GM23338 (cell line): ENCODE data around the gene SAMD11. TPM values are rescaled to one million over a fixed set of nuclear protein-coding genes. Genes with fewer than 3 reads are reported as not detected.

Source experiments
- ATAC-seq: fragments of 200-7000 bp; cut with Tn5 transposase; 3 replicates; pipeline ENCODE4 v1.9.1; 2020
- DNase-seq: peaks from one replicate; pipeline ENCODE4 v3.0.0-alpha.2; 2015; ENCODE audit warnings: low spot score
- H2AFZ ChIP-seq: fragments of 200-600 bp; sonication (generic); 2 replicates; pipeline ENCODE4 v1.8.0; 2016; ENCODE audit warnings: antibody characterized with exemption, mild to moderate bottlenecking, moderate library complexity
- H3F3A ChIP-seq: fragments of 200-600 bp; sonication (generic); replicated peaks from 2 replicates; pipeline ENCODE4 v1.8.0; 2017; ENCODE audit warnings: antibody characterized with exemption, mixed run types, low read depth
- H3K27ac ChIP-seq: fragments of 200-600 bp; sonication (generic); 2 replicates; pipeline ENCODE4 v1.6.1; 2016; ENCODE audit warnings: low read depth
- H3K27me3 ChIP-seq: fragments of 200-600 bp; sonication (generic); 2 replicates; pipeline ENCODE4 v1.8.0; 2016; ENCODE audit warnings: mild to moderate bottlenecking, mixed run types, moderate library complexity; ENCODE audit not compliant: insufficient read depth
- H3K36me3 ChIP-seq: fragments of 200-600 bp; sonication (generic); 2 replicates; pipeline ENCODE4 v1.8.0; 2016; ENCODE audit warnings: mild to moderate bottlenecking; ENCODE audit not compliant: insufficient read depth
- H3K4me1 ChIP-seq: fragments of 200-600 bp; sonication (generic); 2 replicates; pipeline ENCODE4 v1.8.0; 2016; ENCODE audit warnings: mild to moderate bottlenecking, moderate library complexity; ENCODE audit not compliant: insufficient read depth
- H3K4me2 ChIP-seq: fragments of 200-600 bp; sonication (generic); 2 replicates; pipeline ENCODE4 v1.7.1; 2017; ENCODE audit warnings: mixed run types
- H3K4me3 ChIP-seq: fragments of 200-600 bp; sonication (generic); 2 replicates; pipeline ENCODE4 v1.6.1; 2016; ENCODE audit warnings: mixed run types
- H3K79me2 ChIP-seq: fragments of 200-600 bp; sonication (generic); replicated peaks from 2 replicates; pipeline ENCODE4 v1.8.0; 2017; ENCODE audit warnings: mild to moderate bottlenecking; ENCODE audit not compliant: insufficient read depth
- H3K9me2 ChIP-seq: fragments of 200-600 bp; sonication (generic); 2 replicates; pipeline ENCODE4 v1.8.0; 2017; ENCODE audit not compliant: insufficient read depth
- H4K20me1 ChIP-seq: fragments of 200-600 bp; sonication (generic); replicated peaks from 2 replicates; pipeline ENCODE4 v1.8.0; 2017; ENCODE audit warnings: mild to moderate bottlenecking; ENCODE audit not compliant: insufficient read depth
- H3K27ac Mint-ChIP-seq: 2 replicates; pipeline ENCODE4 v1.8.0; 2020; ENCODE audit warnings: inconsistent platforms, mild to moderate bottlenecking, moderate library complexity, mixed read lengths
- H3K27me3 Mint-ChIP-seq: 3 replicates; pipeline ENCODE4 v1.8.0; 2022; ENCODE audit warnings: low read depth, mild to moderate bottlenecking, moderate library complexity, mixed read lengths, inconsistent platforms; ENCODE audit not compliant: insufficient read depth, poor library complexity
- H3K36me3 Mint-ChIP-seq: 3 replicates; pipeline ENCODE4 v1.8.0; 2021; ENCODE audit warnings: low read depth, mild to moderate bottlenecking, inconsistent platforms, moderate library complexity, mixed read lengths
- H3K4me1 Mint-ChIP-seq: 3 replicates; pipeline ENCODE4 v1.8.0; 2020; ENCODE audit warnings: mild to moderate bottlenecking, inconsistent platforms, mixed read lengths
- H3K4me3 Mint-ChIP-seq: 3 replicates; pipeline ENCODE4 v1.8.0; 2021; ENCODE audit warnings: moderate library complexity, mild to moderate bottlenecking, inconsistent platforms, mixed read lengths
- H3K9me3 Mint-ChIP-seq: 3 replicates; pipeline ENCODE4 v1.8.0; 2020; ENCODE audit warnings: moderate library complexity, mild to moderate bottlenecking, inconsistent platforms, mixed read lengths
- CREB1 ChIP-seq: fragments of 250-450 bp; sonication (Bioruptor Pico); IDR thresholded peaks from 2 replicates; pipeline ENCODE4 v1.5.0; 2020; ENCODE audit warnings: low read depth, mild to moderate bottlenecking, moderate library complexity
- EZH2 ChIP-seq: fragments of 200-600 bp; sonication (generic); IDR thresholded peaks from one replicate; pipeline ENCODE4 v1.8.0; 2017; ENCODE audit warnings: antibody characterized with exemption, mild to moderate bottlenecking, low read depth; ENCODE audit not compliant: unreplicated experiment
- EZH2phosphoT487 ChIP-seq: fragments of 200-600 bp; sonication (generic); IDR thresholded peaks from one replicate; pipeline ENCODE4 v1.8.1; 2018; ENCODE audit warnings: antibody characterized with exemption; ENCODE audit not compliant: unreplicated experiment
- JUNB ChIP-seq: IDR thresholded peaks from one replicate; pipeline ENCODE4 v1.6.1; 2016; ENCODE audit warnings: antibody characterized with exemption; ENCODE audit not compliant: unreplicated experiment
- NANOG ChIP-seq: IDR thresholded peaks from 2 replicates; pipeline ENCODE4 v1.6.1; 2016; ENCODE audit warnings: antibody characterized with exemption, borderline replicate concordance
- POLR2AphosphoS5 ChIP-seq: IDR thresholded peaks from 2 replicates; pipeline ENCODE4 v1.6.1; 2016; ENCODE audit warnings: antibody characterized with exemption, low read depth
- STAT1 ChIP-seq: IDR thresholded peaks from one replicate; pipeline ENCODE4 v1.6.1; 2016; ENCODE audit warnings: antibody characterized with exemption; ENCODE audit not compliant: unreplicated experiment
- ZNF114 ChIP-seq: fragments of 250-450 bp; sonication (Bioruptor Pico); IDR thresholded peaks from 2 replicates; pipeline ENCODE4 v1.5.0; 2020; ENCODE audit warnings: mild to moderate bottlenecking, moderate library complexity
- ZNF331 ChIP-seq: fragments of 250-450 bp; sonication (Bioruptor Pico); IDR thresholded peaks from 2 replicates; pipeline ENCODE4 v1.5.0; 2020; ENCODE audit warnings: low read depth, mild to moderate bottlenecking, moderate library complexity
- polyA plus RNA-seq: library from polyadenylated mRNA; unstranded; fragments of >200 nt; fragmentation: Nextera tagmentation; extraction: Ambion mirVana; gene quantifications from 2 replicates; pipeline ENCODE4 v1.2.1, GENCODE V29; 2016
- total RNA-seq: library from RNA; depleted of rRNA; stranded (reverse); fragments of >200 nt; shearing (Covaris generic); gene quantifications from 2 replicates; pipeline ENCODE4 v1.2.3, GENCODE V29; 2014
- TF ChIP-seq, protein P1 (sequence below): fragments of 250-450 bp; sonication (Bioruptor Pico); IDR thresholded peaks from 2 replicates; pipeline ENCODE4 v1.5.0; 2020; ENCODE audit warnings: mild to moderate bottlenecking, moderate library complexity
- TF ChIP-seq, protein P2 (sequence below): IDR thresholded peaks from 2 replicates; pipeline ENCODE4 v1.6.1; 2016; ENCODE audit warnings: antibody characterized with exemption
- TF ChIP-seq, protein P3 (sequence below): IDR thresholded peaks from one replicate; pipeline ENCODE4 v1.6.1; 2018; ENCODE audit warnings: antibody characterized with exemption; ENCODE audit not compliant: unreplicated experiment
- TF ChIP-seq, protein P4 (sequence below), 2 experiments: fragments of 200-600 bp in 1 of 2; sonication (generic) in 1 of 2; conservative IDR thresholded peaks; 2 replicates each; pipeline versions ENCODE4 v1.5.1 to v1.6.1; 2016 to 2017; ENCODE audit warnings: antibody characterized with exemption in 2 of 2, low read depth in 2 of 2, mild to moderate bottlenecking in 2 of 2, moderate library complexity in 1 of 2

The SAMD11 gene
- total and polyA plus RNA-seq, 2 experiments from 2014 or later: 0.14 to 0.40 TPM

DNA sequence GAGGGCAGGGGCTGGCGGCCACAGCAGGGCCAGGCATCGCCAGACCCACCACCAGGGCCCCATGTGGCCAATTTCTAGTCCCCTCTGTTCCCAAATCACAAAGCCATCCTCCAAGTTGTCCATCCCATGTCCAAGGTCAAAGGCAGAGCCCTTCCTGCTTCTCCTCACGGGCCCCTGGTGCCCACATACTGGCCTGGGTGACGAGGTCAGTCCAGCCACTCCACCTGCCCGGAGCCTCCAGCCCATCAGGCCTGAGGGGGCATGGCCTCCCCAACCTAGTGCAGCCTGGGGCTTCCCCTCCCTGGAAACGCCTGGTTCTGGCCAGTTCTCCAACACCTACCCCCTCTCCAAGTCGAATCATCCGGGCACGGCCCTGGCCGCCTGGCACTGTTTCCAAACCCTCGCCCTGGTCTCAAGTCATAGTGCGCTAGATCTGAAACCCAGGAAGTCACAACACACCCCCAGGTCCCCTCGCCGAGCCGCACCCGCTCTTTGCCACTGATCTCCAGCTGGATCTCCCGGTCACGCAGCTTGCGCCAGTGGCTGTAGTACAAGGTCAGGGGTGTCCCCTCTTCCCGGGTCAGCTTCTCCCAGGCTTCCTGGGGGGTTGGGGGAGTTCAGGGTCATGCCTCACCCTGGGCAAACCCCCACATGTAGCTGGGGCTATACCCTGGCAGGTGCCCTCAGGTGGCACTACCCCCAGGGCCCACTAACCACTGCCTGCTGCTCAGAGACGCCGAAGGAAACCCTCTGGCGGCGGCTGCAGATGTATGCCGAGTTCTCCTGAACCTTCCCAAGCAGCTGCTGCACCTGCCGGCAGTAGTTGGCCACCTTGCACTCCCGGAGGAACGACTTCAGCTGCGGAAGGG, 22.2 kb downstream of the SAMD11 start:
- no peak overlapping the region for H3K4me2 ChIP-seq
- no peak overlapping the region for H3K4me3 Mint-ChIP-seq
- no peak overlapping the region for H3K4me3 ChIP-seq
- H3K4me1 Mint-ChIP-seq: peaks cover 7% of the 10 kb centered on the region; the same call in 1 of the 3 replicates
- H2AFZ ChIP-seq: no peak overlapping the region
- H3K27ac ChIP-seq: no peak overlapping the region
- peaks cover 26% of the 10 kb centered on the region for H3K27me3 Mint-ChIP-seq
- no peaks in the 10 kb centered on the region; the same call in 1 of the 2 replicates for H4K20me1 ChIP-seq
- H3K36me3 Mint-ChIP-seq: peaks cover 37% of the 10 kb centered on the region
- TF ChIP-seq ZNF114: no peak
- TF ChIP-seq CREB1 (CRISPR knock-in tag): no peak
- TF ChIP-seq STAT1: no peak
- no peak for TF ChIP-seq JUNB
- TF ChIP-seq, protein P1, sequence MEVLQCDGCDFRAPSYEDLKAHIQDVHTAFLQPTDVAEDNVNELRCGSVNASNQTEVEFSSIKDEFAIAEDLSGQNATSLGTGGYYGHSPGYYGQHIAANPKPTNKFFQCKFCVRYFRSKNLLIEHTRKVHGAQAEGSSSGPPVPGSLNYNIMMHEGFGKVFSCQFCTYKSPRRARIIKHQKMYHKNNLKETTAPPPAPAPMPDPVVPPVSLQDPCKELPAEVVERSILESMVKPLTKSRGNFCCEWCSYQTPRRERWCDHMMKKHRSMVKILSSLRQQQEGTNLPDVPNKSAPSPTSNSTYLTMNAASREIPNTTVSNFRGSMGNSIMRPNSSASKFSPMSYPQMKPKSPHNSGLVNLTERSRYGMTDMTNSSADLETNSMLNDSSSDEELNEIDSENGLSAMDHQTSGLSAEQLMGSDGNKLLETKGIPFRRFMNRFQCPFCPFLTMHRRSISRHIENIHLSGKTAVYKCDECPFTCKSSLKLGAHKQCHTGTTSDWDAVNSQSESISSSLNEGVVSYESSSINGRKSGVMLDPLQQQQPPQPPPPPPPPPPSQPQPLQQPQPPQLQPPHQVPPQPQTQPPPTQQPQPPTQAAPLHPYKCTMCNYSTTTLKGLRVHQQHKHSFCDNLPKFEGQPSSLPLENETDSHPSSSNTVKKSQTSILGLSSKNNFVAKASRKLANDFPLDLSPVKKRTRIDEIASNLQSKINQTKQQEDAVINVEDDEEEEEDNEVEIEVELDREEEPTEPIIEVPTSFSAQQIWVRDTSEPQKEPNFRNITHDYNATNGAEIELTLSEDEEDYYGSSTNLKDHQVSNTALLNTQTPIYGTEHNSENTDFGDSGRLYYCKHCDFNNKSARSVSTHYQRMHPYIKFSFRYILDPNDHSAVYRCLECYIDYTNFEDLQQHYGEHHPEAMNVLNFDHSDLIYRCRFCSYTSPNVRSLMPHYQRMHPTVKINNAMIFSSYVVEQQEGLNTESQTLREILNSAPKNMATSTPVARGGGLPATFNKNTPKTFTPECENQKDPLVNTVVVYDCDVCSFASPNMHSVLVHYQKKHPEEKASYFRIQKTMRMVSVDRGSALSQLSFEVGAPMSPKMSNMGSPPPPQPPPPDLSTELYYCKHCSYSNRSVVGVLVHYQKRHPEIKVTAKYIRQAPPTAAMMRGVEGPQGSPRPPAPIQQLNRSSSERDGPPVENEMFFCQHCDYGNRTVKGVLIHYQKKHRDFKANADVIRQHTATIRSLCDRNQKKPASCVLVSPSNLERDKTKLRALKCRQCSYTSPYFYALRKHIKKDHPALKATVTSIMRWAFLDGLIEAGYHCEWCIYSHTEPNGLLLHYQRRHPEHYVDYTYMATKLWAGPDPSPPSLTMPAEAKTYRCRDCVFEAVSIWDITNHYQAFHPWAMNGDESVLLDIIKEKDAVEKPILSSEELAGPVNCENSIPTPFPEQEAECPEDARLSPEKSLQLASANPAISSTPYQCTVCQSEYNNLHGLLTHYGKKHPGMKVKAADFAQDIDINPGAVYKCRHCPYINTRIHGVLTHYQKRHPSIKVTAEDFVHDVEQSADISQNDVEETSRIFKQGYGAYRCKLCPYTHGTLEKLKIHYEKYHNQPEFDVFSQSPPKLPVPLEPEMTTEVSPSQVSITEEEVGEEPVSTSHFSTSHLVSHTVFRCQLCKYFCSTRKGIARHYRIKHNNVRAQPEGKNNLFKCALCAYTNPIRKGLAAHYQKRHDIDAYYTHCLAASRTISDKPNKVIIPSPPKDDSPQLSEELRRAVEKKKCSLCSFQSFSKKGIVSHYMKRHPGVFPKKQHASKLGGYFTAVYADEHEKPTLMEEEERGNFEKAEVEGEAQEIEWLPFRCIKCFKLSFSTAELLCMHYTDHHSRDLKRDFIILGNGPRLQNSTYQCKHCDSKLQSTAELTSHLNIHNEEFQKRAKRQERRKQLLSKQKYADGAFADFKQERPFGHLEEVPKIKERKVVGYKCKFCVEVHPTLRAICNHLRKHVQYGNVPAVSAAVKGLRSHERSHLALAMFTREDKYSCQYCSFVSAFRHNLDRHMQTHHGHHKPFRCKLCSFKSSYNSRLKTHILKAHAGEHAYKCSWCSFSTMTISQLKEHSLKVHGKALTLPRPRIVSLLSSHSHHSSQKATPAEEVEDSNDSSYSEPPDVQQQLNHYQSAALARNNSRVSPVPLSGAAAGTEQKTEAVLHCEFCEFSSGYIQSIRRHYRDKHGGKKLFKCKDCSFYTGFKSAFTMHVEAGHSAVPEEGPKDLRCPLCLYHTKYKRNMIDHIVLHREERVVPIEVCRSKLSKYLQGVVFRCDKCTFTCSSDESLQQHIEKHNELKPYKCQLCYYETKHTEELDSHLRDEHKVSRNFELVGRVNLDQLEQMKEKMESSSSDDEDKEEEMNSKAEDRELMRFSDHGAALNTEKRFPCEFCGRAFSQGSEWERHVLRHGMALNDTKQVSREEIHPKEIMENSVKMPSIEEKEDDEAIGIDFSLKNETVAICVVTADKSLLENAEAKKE (CRISPR knock-in tag): no peak
- TF ChIP-seq, protein P2, sequence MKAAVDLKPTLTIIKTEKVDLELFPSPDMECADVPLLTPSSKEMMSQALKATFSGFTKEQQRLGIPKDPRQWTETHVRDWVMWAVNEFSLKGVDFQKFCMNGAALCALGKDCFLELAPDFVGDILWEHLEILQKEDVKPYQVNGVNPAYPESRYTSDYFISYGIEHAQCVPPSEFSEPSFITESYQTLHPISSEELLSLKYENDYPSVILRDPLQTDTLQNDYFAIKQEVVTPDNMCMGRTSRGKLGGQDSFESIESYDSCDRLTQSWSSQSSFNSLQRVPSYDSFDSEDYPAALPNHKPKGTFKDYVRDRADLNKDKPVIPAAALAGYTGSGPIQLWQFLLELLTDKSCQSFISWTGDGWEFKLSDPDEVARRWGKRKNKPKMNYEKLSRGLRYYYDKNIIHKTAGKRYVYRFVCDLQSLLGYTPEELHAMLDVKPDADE: no peak
- TF ChIP-seq, protein P3, sequence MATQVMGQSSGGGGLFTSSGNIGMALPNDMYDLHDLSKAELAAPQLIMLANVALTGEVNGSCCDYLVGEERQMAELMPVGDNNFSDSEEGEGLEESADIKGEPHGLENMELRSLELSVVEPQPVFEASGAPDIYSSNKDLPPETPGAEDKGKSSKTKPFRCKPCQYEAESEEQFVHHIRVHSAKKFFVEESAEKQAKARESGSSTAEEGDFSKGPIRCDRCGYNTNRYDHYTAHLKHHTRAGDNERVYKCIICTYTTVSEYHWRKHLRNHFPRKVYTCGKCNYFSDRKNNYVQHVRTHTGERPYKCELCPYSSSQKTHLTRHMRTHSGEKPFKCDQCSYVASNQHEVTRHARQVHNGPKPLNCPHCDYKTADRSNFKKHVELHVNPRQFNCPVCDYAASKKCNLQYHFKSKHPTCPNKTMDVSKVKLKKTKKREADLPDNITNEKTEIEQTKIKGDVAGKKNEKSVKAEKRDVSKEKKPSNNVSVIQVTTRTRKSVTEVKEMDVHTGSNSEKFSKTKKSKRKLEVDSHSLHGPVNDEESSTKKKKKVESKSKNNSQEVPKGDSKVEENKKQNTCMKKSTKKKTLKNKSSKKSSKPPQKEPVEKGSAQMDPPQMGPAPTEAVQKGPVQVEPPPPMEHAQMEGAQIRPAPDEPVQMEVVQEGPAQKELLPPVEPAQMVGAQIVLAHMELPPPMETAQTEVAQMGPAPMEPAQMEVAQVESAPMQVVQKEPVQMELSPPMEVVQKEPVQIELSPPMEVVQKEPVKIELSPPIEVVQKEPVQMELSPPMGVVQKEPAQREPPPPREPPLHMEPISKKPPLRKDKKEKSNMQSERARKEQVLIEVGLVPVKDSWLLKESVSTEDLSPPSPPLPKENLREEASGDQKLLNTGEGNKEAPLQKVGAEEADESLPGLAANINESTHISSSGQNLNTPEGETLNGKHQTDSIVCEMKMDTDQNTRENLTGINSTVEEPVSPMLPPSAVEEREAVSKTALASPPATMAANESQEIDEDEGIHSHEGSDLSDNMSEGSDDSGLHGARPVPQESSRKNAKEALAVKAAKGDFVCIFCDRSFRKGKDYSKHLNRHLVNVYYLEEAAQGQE: no peak
- TF ChIP-seq EZH2phosphoT487: no peak
- no peak for TF ChIP-seq EZH2
- TF ChIP-seq POLR2AphosphoS5: no peak
- TF ChIP-seq, protein P4, sequence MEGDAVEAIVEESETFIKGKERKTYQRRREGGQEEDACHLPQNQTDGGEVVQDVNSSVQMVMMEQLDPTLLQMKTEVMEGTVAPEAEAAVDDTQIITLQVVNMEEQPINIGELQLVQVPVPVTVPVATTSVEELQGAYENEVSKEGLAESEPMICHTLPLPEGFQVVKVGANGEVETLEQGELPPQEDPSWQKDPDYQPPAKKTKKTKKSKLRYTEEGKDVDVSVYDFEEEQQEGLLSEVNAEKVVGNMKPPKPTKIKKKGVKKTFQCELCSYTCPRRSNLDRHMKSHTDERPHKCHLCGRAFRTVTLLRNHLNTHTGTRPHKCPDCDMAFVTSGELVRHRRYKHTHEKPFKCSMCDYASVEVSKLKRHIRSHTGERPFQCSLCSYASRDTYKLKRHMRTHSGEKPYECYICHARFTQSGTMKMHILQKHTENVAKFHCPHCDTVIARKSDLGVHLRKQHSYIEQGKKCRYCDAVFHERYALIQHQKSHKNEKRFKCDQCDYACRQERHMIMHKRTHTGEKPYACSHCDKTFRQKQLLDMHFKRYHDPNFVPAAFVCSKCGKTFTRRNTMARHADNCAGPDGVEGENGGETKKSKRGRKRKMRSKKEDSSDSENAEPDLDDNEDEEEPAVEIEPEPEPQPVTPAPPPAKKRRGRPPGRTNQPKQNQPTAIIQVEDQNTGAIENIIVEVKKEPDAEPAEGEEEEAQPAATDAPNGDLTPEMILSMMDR (conservative IDR thresholded peaks at IDR 0.05; ENCODE audit: low read depth in 2 of 2): no peak
- no peak for TF ChIP-seq NANOG
- TF ChIP-seq ZNF331 (CRISPR knock-in tag): no peak
- ATAC-seq (no peak), DNase-seq (no peak)
- no peak overlapping the region for H3K27ac Mint-ChIP-seq
- H3K9me3 Mint-ChIP-seq: peaks cover 3% of the 10 kb centered on the region; the same call in 1 of the 3 replicates
- H3K79me2 ChIP-seq: no peaks in the 10 kb centered on the region
- 0 out of 2 replicates have a peak, but pooled peaks cover 3% of the 10 kb centered on the region for H3F3A ChIP-seq
- peaks cover 33% of the 10 kb centered on the region for H3K27me3 ChIP-seq
- no peaks in the 10 kb centered on the region for H3K9me2 ChIP-seq
- peaks cover 17% of the 10 kb centered on the region for H3K36me3 ChIP-seq
- H3K4me1 ChIP-seq: peaks cover 5% of the 10 kb centered on the region; the same call in 1 of the 2 replicates
